GM12878 (cell line): ENCODE results near the gene SEL1L. TPM values are rescaled to one million over a fixed set of nuclear protein-coding genes. Genes with fewer than 3 reads are reported as not detected.
A peak's percentile ranks its signal among the peaks of the same experiment; 100 is the strongest.

Source experiments
- ASH2L ChIP-seq: fragments of 300-600, 200-600 bp; sonication (generic); IDR thresholded peaks from 2 replicates; pipeline ENCODE4 v1.6.1; 2017; ENCODE audit warnings: low read depth, mild to moderate bottlenecking, borderline replicate concordance
- ATF3 ChIP-seq: IDR thresholded peaks from 2 replicates; pipeline ENCODE4 v1.6.1; 2011; ENCODE audit warnings: low read depth, mild to moderate bottlenecking, low read length, moderate library complexity, borderline replicate concordance; ENCODE audit errors: extremely low read depth
- CEBPZ ChIP-seq: fragments of 150-350 bp; IDR thresholded peaks from 2 replicates; pipeline ENCODE4 v1.6.1; 2016; ENCODE audit warnings: low read depth, low read length
- E2F4 ChIP-seq: IDR thresholded peaks from 2 replicates; pipeline ENCODE4 v1.6.1; 2012; ENCODE audit warnings: low read depth, low read length, improper control_type of control experiment
- E2F8 ChIP-seq: fragments of 450-650 bp; IDR thresholded peaks from 2 replicates; pipeline ENCODE4 v1.6.1; 2018; ENCODE audit warnings: mild to moderate bottlenecking, low read depth, moderate library complexity; ENCODE audit not compliant: partially characterized antibody
- IKZF2 ChIP-seq, 2 experiments: fragments of 450-650 bp; IDR thresholded peaks; 2 replicates each; pipeline ENCODE4 v1.6.1; 2017; ENCODE audit warnings: mild to moderate bottlenecking in 2 of 2, moderate library complexity in 2 of 2
- MTA2 ChIP-seq: fragments of 450-650 bp; IDR thresholded peaks from 2 replicates; pipeline ENCODE4 v1.6.1; 2016; ENCODE audit warnings: low read depth, mild to moderate bottlenecking, moderate library complexity
- MTA3 ChIP-seq: IDR thresholded peaks from 2 replicates; pipeline ENCODE4 v1.6.1; 2012; ENCODE audit warnings: low read length, inconsistent platforms, borderline replicate concordance
- PML ChIP-seq: IDR thresholded peaks from 2 replicates; pipeline ENCODE4 v1.6.1; 2012; ENCODE audit warnings: low read length, inconsistent platforms
- SP1 ChIP-seq: IDR thresholded peaks from one replicate; pipeline ENCODE4 v1.6.1; 2011; ENCODE audit warnings: low read depth, low read length
- TCF12 ChIP-seq: IDR thresholded peaks from 2 replicates; pipeline ENCODE4 v1.6.1; 2011; ENCODE audit warnings: low read depth, mild to moderate bottlenecking, low read length
- USF1 ChIP-seq: IDR thresholded peaks from 2 replicates; pipeline ENCODE4 v1.6.1; 2011; ENCODE audit warnings: borderline replicate concordance, low read depth, mild to moderate bottlenecking, moderate library complexity, mixed read lengths, low read length; ENCODE audit not compliant: insufficient read depth; ENCODE audit errors: extremely low read length
- YY1 ChIP-seq: IDR thresholded peaks from 2 replicates; pipeline ENCODE4 v1.6.1; 2011; ENCODE audit warnings: low read depth, mild to moderate bottlenecking, low read length
- ZBTB11 ChIP-seq: fragments of 450-650 bp; formaldehyde crosslinking; IDR thresholded peaks from 2 replicates; pipeline ENCODE4 v1.5.0; 2022; ENCODE audit warnings: mild to moderate bottlenecking, missing genetic modification characterization
- ZSCAN29 ChIP-seq: fragments of 450-650 bp; IDR thresholded peaks from 2 replicates; pipeline ENCODE4 v1.6.1; 2017; ENCODE audit warnings: mild to moderate bottlenecking, moderate library complexity
- ZZZ3 ChIP-seq: IDR thresholded peaks from 2 replicates; pipeline ENCODE4 v1.6.1; 2011; ENCODE audit warnings: low read depth; ENCODE audit not compliant: control insufficient read depth, insufficient read length
- polyA plus RNA-seq, 11 experiments: library from polyadenylated mRNA; depleted of rRNA in 4 of 11; unstranded in 6 of 11; stranded (reverse) in 5 of 11; fragments of >200 nt; fragmentation: Nextera tagmentation in 4 of 11; fragmentation: Illumina TruSeq in 1 of 11; extraction: Ambion mirVana in 4 of 11; extraction: Trizol in 1 of 11; gene quantifications; 1 replicate in 1 of 11; 2 replicates in 10 of 11; pipeline versions ENCODE4 v1.2.1 to v1.2.3, GENCODE V29; 2011 to 2016; ENCODE audit warnings: inconsistent platforms in 2 of 11, missing spikeins in 2 of 11, low read depth in 1 of 11
- total RNA-seq, 4 experiments: library from RNA; depleted of rRNA in 3 of 4; stranded (reverse); fragments of >200 nt in 3 of 4; fragmentation: Illumina TruSeq in 1 of 4; extraction: Trizol in 1 of 4; gene quantifications; 2 replicates each; pipeline versions ENCODE4 v1.2.1 to v1.2.3, GENCODE V29; 2013 to 2021

Gene SEL1L
- total and polyA plus RNA-seq, 10 of the 15 experiments (the other 5 are each of a cell fraction or from before 2014, with no cell fraction given): 13.4 to 57.2 (median 31.7) TPM

- no peak for TF ChIP-seq MTA3
- no peak for TF ChIP-seq CEBPZ
- TF ChIP-seq ZBTB11 (CRISPR knock-in tag): no peak
- TF ChIP-seq MTA2: peak; percentile 63; the same call in 1 of the 2 replicates
- TF ChIP-seq TCF12: no peak
- no peak for TF ChIP-seq ZZZ3
- no peak for TF ChIP-seq SP1
- no peak for TF ChIP-seq E2F4
- no peak for TF ChIP-seq YY1
- peak; percentile 31 to 44; a peak in 2 of 4 replicates for TF ChIP-seq IKZF2 (IDR thresholded peaks at IDR 0.05)
- no peak for TF ChIP-seq ASH2L
- TF ChIP-seq E2F8: no peak
- no peak for TF ChIP-seq USF1
- TF ChIP-seq PML: no peak
- TF ChIP-seq ATF3: no peak
- TF ChIP-seq ZSCAN29: no peak
Observed at GRCh38 chr14:81535396-81536164, 1.9 kb upstream of the SEL1L start (continued).
